Activated T-cell treated with anti-CD3 and anti-CD28 coated beads, Interleukin-2, amount 50 U/mL, for 72 hours (primary cell): ENCODE measurements around the gene NCR2. TPM values are rescaled to one million over a fixed set of nuclear protein-coding genes. Genes with fewer than 3 reads are reported as not detected.
A peak's percentile ranks its signal among the peaks of the same experiment; 100 is the strongest.

Experiments used
- ATAC-seq, 2 donors: fragments of 150-1000 bp; cut with Tn5 transposase; replicated peaks in 1 of 2; 2 replicates each; pipeline ENCODE4 v1.10.0; 2021; ENCODE audit warnings: moderate library complexity in 2 of 2, mild to moderate bottlenecking in 1 of 2
- DNase-seq, 2 donors: peaks; one replicate each; pipeline ENCODE4 v3.0.0; 2021 to 2022; ENCODE audit warnings: mixed read lengths in 1 of 2
- H3K27ac Mint-ChIP-seq: one replicate; pipeline ENCODE4 v1.8.0; 2022; ENCODE audit warnings: mild to moderate bottlenecking, moderate library complexity, mixed read lengths
- H3K27me3 Mint-ChIP-seq: one replicate; pipeline ENCODE4 v1.8.0; 2022; ENCODE audit warnings: low read depth, mixed read lengths
- H3K36me3 Mint-ChIP-seq, 2 donors: one replicate each; pipeline ENCODE4 v1.8.0; 2022; ENCODE audit warnings: mixed read lengths in 2 of 2, mild to moderate bottlenecking in 1 of 2; ENCODE audit not compliant: insufficient read depth in 2 of 2
- H3K4me1 Mint-ChIP-seq: one replicate; pipeline ENCODE4 v1.8.0; 2022; ENCODE audit warnings: low read depth, mixed read lengths
- H3K4me3 Mint-ChIP-seq, 2 donors: one replicate each; pipeline ENCODE4 v1.8.0; 2022; ENCODE audit warnings: mild to moderate bottlenecking in 2 of 2, mixed read lengths in 2 of 2, moderate library complexity in 2 of 2
- H3K9me3 Mint-ChIP-seq, 2 donors: one replicate each; pipeline ENCODE4 v1.8.0; 2022; ENCODE audit warnings: mixed read lengths in 2 of 2
- total RNA-seq, 2 donors: library from RNA; stranded (reverse); gene quantifications; one replicate each; pipeline ENCODE4 v1.2.3, GENCODE V29; 2022

Gene NCR2
- total RNA-seq, 2 donors from 2014 or later: not detected

GRCh38 chr6:41355952-41356351 is 20.5 kb downstream of the NCR2 start:
- Mint-ChIP-seq H3K36me3 (peaks cover 11% of the 10 kb centered on the region in 2 donors), H3K27ac (no peak overlapping the region), H3K4me3 (no peak overlapping the region), H3K9me3 (peaks cover 6 to 7% of the 10 kb centered on the region in 2 donors), H3K27me3 (no peaks in the 10 kb centered on the region), H3K4me1 (no peaks in the 10 kb centered on the region)
- no peak for ATAC-seq
- no peak for DNase-seq

- Mint-ChIP-seq H3K4me3 (no peak overlapping the region), H3K27ac (no peak overlapping the region), H3K27me3 (no peaks in the 10 kb centered on the region), H3K4me1 (no peaks in the 10 kb centered on the region), H3K36me3 (peaks cover 11 to 17% of the 10 kb centered on the region in 2 donors), H3K9me3 (peaks cover 6 to 8% of the 10 kb centered on the region in 2 donors)
- ATAC-seq (no peak), DNase-seq (no peak)
These were observed 21.4 kb downstream of the NCR2 start for GRCh38 chr6:41356825-41357224.

GRCh38 chr6:41358503-41358902 is 23.1 kb downstream of the NCR2 start:
- peaks cover 11 to 19% of the 10 kb centered on the region in 2 donors for H3K36me3 Mint-ChIP-seq
- ATAC-seq (no peak), DNase-seq (no peak)
- peaks cover 6 to 8% of the 10 kb centered on the region in 2 donors for H3K9me3 Mint-ChIP-seq
- peaks cover 4% of the 10 kb centered on the region for H3K27me3 Mint-ChIP-seq
- H3K27ac Mint-ChIP-seq: no peak overlapping the region
- H3K4me3 Mint-ChIP-seq: no peak overlapping the region
- no peaks in the 10 kb centered on the region for H3K4me1 Mint-ChIP-seq

- peaks cover 14% of the 10 kb centered on the region for H3K27me3 Mint-ChIP-seq
- peaks cover 6 to 8% of the 10 kb centered on the region in 2 donors for H3K9me3 Mint-ChIP-seq
- ATAC-seq (no peak), DNase-seq (no peak)
- H3K4me1 Mint-ChIP-seq: no peaks in the 10 kb centered on the region
- H3K27ac Mint-ChIP-seq: no peak overlapping the region
- no peak overlapping the region for H3K4me3 Mint-ChIP-seq
- peaks cover 11 to 19% of the 10 kb centered on the region in 2 donors for H3K36me3 Mint-ChIP-seq
These were observed 24.4 kb downstream of the NCR2 start for GRCh38 chr6:41359617-41360313.

GRCh38 chr6:41360314-41360685 is 24.9 kb downstream of the NCR2 start:
- peaks cover 14% of the 10 kb centered on the region for H3K27me3 Mint-ChIP-seq
- H3K4me1 Mint-ChIP-seq: no peaks in the 10 kb centered on the region
- ATAC-seq (no peak), DNase-seq (no peak)
- H3K27ac Mint-ChIP-seq: no peak overlapping the region
- peaks cover 6 to 8% of the 10 kb centered on the region in 2 donors for H3K9me3 Mint-ChIP-seq
- peaks cover 11 to 19% of the 10 kb centered on the region in 2 donors for H3K36me3 Mint-ChIP-seq
- H3K4me3 Mint-ChIP-seq: no peak overlapping the region

- Mint-ChIP-seq H3K4me3 (no peak overlapping the region), H3K27me3 (peaks cover 63% of the 10 kb centered on the region), H3K27ac (no peak overlapping the region), H3K4me1 (peaks cover 9% of the 10 kb centered on the region), H3K9me3 (no peaks in the 10 kb centered on the region), H3K36me3 (peaks cover 0 to 7% of the 10 kb centered on the region in 2 donors)
- no peak for ATAC-seq
- DNase-seq: no peak
These were observed 30.7 kb downstream of the NCR2 start for GRCh38 chr6:41366150-41366549.

GRCh38 chr6:41367061-41367460 is 31.7 kb downstream of the NCR2 start:
- H3K36me3 Mint-ChIP-seq: no peaks in the 10 kb centered on the region
- no peak overlapping the region for H3K27ac Mint-ChIP-seq
- DNase-seq: no peak
- H3K4me1 Mint-ChIP-seq: peaks cover 18% of the 10 kb centered on the region
- no peak overlapping the region for H3K4me3 Mint-ChIP-seq
- peaks cover 72% of the 10 kb centered on the region for H3K27me3 Mint-ChIP-seq
- H3K9me3 Mint-ChIP-seq: no peaks in the 10 kb centered on the region
- no peak for ATAC-seq

GRCh38 chr6:41367700-41368099 is 32.3 kb downstream of the NCR2 start:
- Mint-ChIP-seq H3K4me1 (peaks cover 24% of the 10 kb centered on the region), H3K9me3 (no peaks in the 10 kb centered on the region), H3K4me3 (no peak overlapping the region), H3K27me3 (peaks cover 78% of the 10 kb centered on the region), H3K36me3 (peaks cover 2% of the 10 kb centered on the region in 2 donors), H3K27ac (no peak overlapping the region)
- ATAC-seq (no peak), DNase-seq (peak in 1 of 2 donors; percentile 14)

GRCh38 chr6:41370488-41371111 is 35.2 kb downstream of the NCR2 start:
- Mint-ChIP-seq H3K4me3 (peak overlapping the region; percentile 3 to 11), H3K27ac (no peak overlapping the region), H3K36me3 (peaks cover 2% of the 10 kb centered on the region in 2 donors), H3K9me3 (no peaks in the 10 kb centered on the region), H3K27me3 (peaks cover 90% of the 10 kb centered on the region), H3K4me1 (peaks cover 46% of the 10 kb centered on the region)
- ATAC-seq (no peak), DNase-seq (no peak)

- peaks cover 48% of the 10 kb centered on the region for H3K4me1 Mint-ChIP-seq
- DNase-seq (peak in 1 of 2 donors; percentile 14), ATAC-seq (peak; percentile 26 to 29)
- no peak overlapping the region for H3K27ac Mint-ChIP-seq
- peak overlapping the region; percentile 86 to 87 for H3K4me3 Mint-ChIP-seq
- peaks cover 2% of the 10 kb centered on the region in 2 donors for H3K36me3 Mint-ChIP-seq
- no peaks in the 10 kb centered on the region for H3K9me3 Mint-ChIP-seq
- H3K27me3 Mint-ChIP-seq: peaks cover 90% of the 10 kb centered on the region
These were observed 36.1 kb downstream of the NCR2 start for GRCh38 chr6:41371461-41371991.

GRCh38 chr6:41371992-41372831 is 36.8 kb downstream of the NCR2 start:
- peaks cover 2% of the 10 kb centered on the region in 2 donors for H3K36me3 Mint-ChIP-seq
- peaks cover 48% of the 10 kb centered on the region for H3K4me1 Mint-ChIP-seq
- peak in 1 of 2 donors; percentile 18 for DNase-seq
- peak overlapping the region; percentile 4 for H3K27ac Mint-ChIP-seq
- H3K9me3 Mint-ChIP-seq: no peaks in the 10 kb centered on the region
- H3K4me3 Mint-ChIP-seq: peak overlapping the region; percentile 86 to 87
- ATAC-seq: peak; percentile 38 to 41
- peaks cover 90% of the 10 kb centered on the region for H3K27me3 Mint-ChIP-seq

GRCh38 chr6:41372832-41373626 is 37.6 kb downstream of the NCR2 start:
- Mint-ChIP-seq H3K27me3 (peaks cover 91% of the 10 kb centered on the region), H3K4me3 (peak overlapping the region; percentile 86 to 87), H3K27ac (no peak overlapping the region), H3K4me1 (peaks cover 48% of the 10 kb centered on the region), H3K36me3 (peaks cover 2% of the 10 kb centered on the region in 2 donors), H3K9me3 (no peaks in the 10 kb centered on the region)
- no peak for DNase-seq
- ATAC-seq: no peak
